MM.1S (cell line): ENCODE data around the gene FGGY.

Experiments used
- DNase-seq: peaks from one replicate; pipeline ENCODE4 v3.0.0-alpha.2; 2015
- H2AFZ ChIP-seq: fragments of 300-600 bp; sonication (generic); 2 replicates; pipeline ENCODE4 v1.6.0; 2016; ENCODE audit warnings: antibody characterized with exemption, low read length
- H3F3A ChIP-seq: fragments of 300-600 bp; sonication (generic); 2 replicates; pipeline ENCODE4 v1.6.1; 2016; ENCODE audit warnings: mild to moderate bottlenecking, antibody characterized with exemption, low read length, moderate library complexity, mixed read lengths; ENCODE audit not compliant: insufficient read depth
- H3K27ac ChIP-seq: fragments of 300-600 bp; sonication (generic); 2 replicates; pipeline ENCODE4 v1.5.1; 2016; ENCODE audit warnings: mild to moderate bottlenecking, low read length
- H3K27me3 ChIP-seq: fragments of 300-600 bp; sonication (generic); replicated peaks from 2 replicates; pipeline ENCODE4 v1.6.0; 2016; ENCODE audit warnings: low read length; ENCODE audit not compliant: insufficient read depth
- H3K36me3 ChIP-seq: fragments of 300-600 bp; sonication (generic); replicated peaks from 2 replicates; pipeline ENCODE4 v1.6.1; 2016; ENCODE audit warnings: mild to moderate bottlenecking, low read length, mixed read lengths; ENCODE audit not compliant: insufficient read depth
- H3K4me1 ChIP-seq: fragments of 300-600 bp; sonication (generic); 2 replicates; pipeline ENCODE4 v1.6.1; 2016; ENCODE audit warnings: low read length, mixed read lengths
- H3K4me2 ChIP-seq: fragments of 300-600 bp; sonication (generic); 2 replicates; pipeline ENCODE4 v1.6.0; 2016; ENCODE audit warnings: low read depth, low read length
- H3K4me3 ChIP-seq: fragments of 300-600 bp; sonication (generic); 2 replicates; pipeline ENCODE4 v1.5.1; 2016; ENCODE audit warnings: low read length, mixed read lengths
- H3K79me2 ChIP-seq: fragments of 300-600 bp; sonication (generic); 2 replicates; pipeline ENCODE4 v1.6.1; 2016; ENCODE audit warnings: mixed run types, low read length, mixed read lengths
- H3K9ac ChIP-seq: fragments of 300-600 bp; sonication (generic); 2 replicates; pipeline ENCODE4 v1.6.1; 2016; ENCODE audit warnings: low read length, mixed read lengths
- H3K9me2 ChIP-seq: fragments of 300-600 bp; sonication (generic); replicated peaks from 2 replicates; pipeline ENCODE4 v1.6.1; 2016; ENCODE audit warnings: mild to moderate bottlenecking, low read length, mixed read lengths; ENCODE audit not compliant: insufficient read depth
- H3K9me3 ChIP-seq: fragments of 300-600 bp; sonication (generic); replicated peaks from 2 replicates; pipeline ENCODE4 v1.6.1; 2016; ENCODE audit warnings: mild to moderate bottlenecking, low read length, mixed read lengths; ENCODE audit not compliant: insufficient read depth
- H4K20me1 ChIP-seq: fragments of 300-600 bp; sonication (generic); 2 replicates; pipeline ENCODE4 v1.6.1; 2016; ENCODE audit warnings: mild to moderate bottlenecking, low read length, moderate library complexity, mixed read lengths; ENCODE audit not compliant: insufficient read depth
- EZH2 ChIP-seq: fragments of 300-600 bp; sonication (generic); optimal IDR thresholded peaks from 2 replicates; pipeline ENCODE3; 2017; ENCODE audit warnings: low read depth, mild to moderate bottlenecking, antibody characterized with exemption, low read length, mixed read lengths
- EZH2phosphoT487 ChIP-seq: fragments of 300-600 bp; sonication (generic); IDR thresholded peaks from 2 replicates; pipeline ENCODE4 v1.6.1; 2018; ENCODE audit warnings: antibody characterized with exemption, low read length
- TF ChIP-seq, protein P1 (sequence below): fragments of 300-600 bp; sonication (generic); IDR thresholded peaks from 2 replicates; pipeline ENCODE4 v1.5.1; 2016; ENCODE audit warnings: antibody characterized with exemption, low read length, mixed read lengths

FGGY gene

DNA sequence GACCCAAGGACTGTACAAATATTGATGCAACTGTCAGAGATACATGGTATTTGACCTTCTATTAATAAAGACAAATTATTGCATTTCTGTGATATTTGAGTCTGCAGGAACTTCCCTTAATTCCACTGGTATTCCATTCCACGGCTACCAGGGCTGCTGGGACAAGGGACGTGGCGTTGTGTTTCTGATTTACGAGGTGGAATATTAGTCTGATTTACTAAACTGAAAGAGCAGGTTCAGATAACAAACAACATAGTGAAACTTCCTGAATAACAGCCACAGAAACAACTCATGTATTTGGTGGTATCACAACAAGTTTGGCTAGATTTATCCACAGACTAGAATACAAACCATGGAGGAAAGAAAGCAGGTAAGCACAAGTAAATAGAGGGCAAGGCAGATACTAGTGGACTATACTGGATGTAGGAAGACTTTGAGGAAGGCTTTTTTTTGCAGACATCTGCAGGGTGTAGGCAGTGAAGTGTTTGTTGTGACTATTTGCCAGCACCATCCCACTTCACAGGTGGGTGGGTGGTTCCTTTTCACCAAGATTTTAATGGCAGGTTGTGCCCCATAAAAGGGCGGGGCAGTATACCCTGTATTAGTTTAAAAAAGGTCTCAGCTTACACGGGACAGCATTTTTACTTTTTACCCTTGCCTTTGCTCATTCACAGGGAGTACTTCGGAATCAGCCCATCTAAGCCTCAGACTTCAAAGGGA is 100.4 kb downstream of the FGGY start:
- Histone ChIP-seq H3K27ac (no peak overlapping the region), H3K9me2 (no peaks in the 10 kb centered on the region), H3K4me1 (peaks cover 4% of the 10 kb centered on the region; the same call in 1 of the 2 replicates), H3K36me3 (no peaks in the 10 kb centered on the region), H3K27me3 (no peaks in the 10 kb centered on the region), H4K20me1 (no peaks in the 10 kb centered on the region), H3K9ac (no peak overlapping the region), H3K79me2 (no peaks in the 10 kb centered on the region), H3F3A (no peaks in the 10 kb centered on the region), H3K9me3 (no peaks in the 10 kb centered on the region), H3K4me2 (no peak overlapping the region), H3K4me3 (no peak overlapping the region), H2AFZ (no peak overlapping the region)
- DNase-seq, result no peak
- TF ChIP-seq EZH2phosphoT487 (no peak), EZH2 (no peak)
- TF ChIP-seq, protein P1, sequence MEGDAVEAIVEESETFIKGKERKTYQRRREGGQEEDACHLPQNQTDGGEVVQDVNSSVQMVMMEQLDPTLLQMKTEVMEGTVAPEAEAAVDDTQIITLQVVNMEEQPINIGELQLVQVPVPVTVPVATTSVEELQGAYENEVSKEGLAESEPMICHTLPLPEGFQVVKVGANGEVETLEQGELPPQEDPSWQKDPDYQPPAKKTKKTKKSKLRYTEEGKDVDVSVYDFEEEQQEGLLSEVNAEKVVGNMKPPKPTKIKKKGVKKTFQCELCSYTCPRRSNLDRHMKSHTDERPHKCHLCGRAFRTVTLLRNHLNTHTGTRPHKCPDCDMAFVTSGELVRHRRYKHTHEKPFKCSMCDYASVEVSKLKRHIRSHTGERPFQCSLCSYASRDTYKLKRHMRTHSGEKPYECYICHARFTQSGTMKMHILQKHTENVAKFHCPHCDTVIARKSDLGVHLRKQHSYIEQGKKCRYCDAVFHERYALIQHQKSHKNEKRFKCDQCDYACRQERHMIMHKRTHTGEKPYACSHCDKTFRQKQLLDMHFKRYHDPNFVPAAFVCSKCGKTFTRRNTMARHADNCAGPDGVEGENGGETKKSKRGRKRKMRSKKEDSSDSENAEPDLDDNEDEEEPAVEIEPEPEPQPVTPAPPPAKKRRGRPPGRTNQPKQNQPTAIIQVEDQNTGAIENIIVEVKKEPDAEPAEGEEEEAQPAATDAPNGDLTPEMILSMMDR, result no peak

DNA sequence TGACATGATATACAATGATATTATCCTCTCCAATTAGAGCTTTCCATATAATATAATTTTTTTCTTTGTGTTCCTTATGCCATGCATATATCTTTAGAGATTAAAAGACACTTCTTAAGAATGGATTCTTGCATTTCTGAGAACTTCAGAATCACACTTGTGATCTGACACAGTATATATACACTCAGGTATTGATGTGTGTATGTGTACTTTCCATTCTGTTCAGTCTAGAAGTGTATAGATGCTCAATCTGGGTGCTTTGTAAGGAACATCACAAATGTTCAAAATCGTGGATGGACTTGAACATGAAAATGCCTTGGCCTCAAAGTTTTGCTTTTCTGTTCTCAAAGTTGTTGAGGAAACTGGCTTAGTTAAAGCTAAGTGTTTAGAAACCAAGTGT is 102.7 kb downstream of the FGGY start:
- Histone ChIP-seq H3K4me2 (no peak overlapping the region), H3K4me3 (no peak overlapping the region), H3K9me3 (no peaks in the 10 kb centered on the region), H4K20me1 (no peaks in the 10 kb centered on the region), H3K27ac (no peak overlapping the region), H3F3A (no peaks in the 10 kb centered on the region), H3K27me3 (no peaks in the 10 kb centered on the region), H3K79me2 (no peaks in the 10 kb centered on the region), H3K9me2 (no peaks in the 10 kb centered on the region), H3K9ac (no peak overlapping the region), H2AFZ (no peak overlapping the region), H3K36me3 (no peaks in the 10 kb centered on the region), H3K4me1 (peaks cover 4% of the 10 kb centered on the region; the same call in 1 of the 2 replicates)
- TF ChIP-seq EZH2 (no peak), EZH2phosphoT487 (no peak)
- TF ChIP-seq, protein P1, result no peak
- no peak for DNase-seq

DNA sequence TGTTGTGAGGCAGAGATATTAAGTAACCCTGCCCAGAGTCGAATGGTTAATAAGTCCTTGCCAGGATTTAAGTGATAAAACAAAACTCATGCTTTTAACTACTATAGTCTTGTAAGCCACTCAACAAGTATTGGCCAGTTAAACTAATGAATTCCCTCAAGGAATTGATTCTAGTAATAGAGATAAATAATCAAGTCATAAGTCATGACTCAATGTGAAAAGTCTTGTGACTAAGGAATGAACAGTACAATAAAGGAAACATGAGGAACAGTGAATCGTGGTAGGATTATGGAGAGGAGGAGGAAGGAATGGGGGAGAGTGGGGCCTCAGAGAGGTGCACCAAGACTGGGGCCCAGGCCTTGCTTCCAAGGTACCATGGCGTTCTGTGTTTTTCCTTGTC is 104.7 kb downstream of the FGGY start:
- Histone ChIP-seq H3K9me2 (no peaks in the 10 kb centered on the region), H3K4me2 (no peak overlapping the region), H3K4me1 (peaks cover 4% of the 10 kb centered on the region; the same call in 1 of the 2 replicates), H4K20me1 (no peaks in the 10 kb centered on the region), H3K4me3 (no peak overlapping the region), H3K27ac (no peak overlapping the region), H3K27me3 (no peaks in the 10 kb centered on the region), H2AFZ (no peak overlapping the region), H3K9me3 (no peaks in the 10 kb centered on the region), H3F3A (no peaks in the 10 kb centered on the region), H3K9ac (no peak overlapping the region), H3K79me2 (no peaks in the 10 kb centered on the region), H3K36me3 (no peaks in the 10 kb centered on the region)
- TF ChIP-seq EZH2phosphoT487 (no peak), EZH2 (no peak)
- TF ChIP-seq, protein P1, result no peak
- DNase-seq, result no peak
